ENCODE measurements around the gene SUGP2.

The SUGP2 gene

GRCh38 chr19:19053508-19054314 is 20.4 kb upstream of the SUGP2 start:
- no peak overlapping the region for H3K27ac ChIP-seq
- H3K4me3 ChIP-seq: no peak overlapping the region
- no peak for DNase-seq (ENCODE audit: low spot score)
- TF ChIP-seq, protein P1, sequence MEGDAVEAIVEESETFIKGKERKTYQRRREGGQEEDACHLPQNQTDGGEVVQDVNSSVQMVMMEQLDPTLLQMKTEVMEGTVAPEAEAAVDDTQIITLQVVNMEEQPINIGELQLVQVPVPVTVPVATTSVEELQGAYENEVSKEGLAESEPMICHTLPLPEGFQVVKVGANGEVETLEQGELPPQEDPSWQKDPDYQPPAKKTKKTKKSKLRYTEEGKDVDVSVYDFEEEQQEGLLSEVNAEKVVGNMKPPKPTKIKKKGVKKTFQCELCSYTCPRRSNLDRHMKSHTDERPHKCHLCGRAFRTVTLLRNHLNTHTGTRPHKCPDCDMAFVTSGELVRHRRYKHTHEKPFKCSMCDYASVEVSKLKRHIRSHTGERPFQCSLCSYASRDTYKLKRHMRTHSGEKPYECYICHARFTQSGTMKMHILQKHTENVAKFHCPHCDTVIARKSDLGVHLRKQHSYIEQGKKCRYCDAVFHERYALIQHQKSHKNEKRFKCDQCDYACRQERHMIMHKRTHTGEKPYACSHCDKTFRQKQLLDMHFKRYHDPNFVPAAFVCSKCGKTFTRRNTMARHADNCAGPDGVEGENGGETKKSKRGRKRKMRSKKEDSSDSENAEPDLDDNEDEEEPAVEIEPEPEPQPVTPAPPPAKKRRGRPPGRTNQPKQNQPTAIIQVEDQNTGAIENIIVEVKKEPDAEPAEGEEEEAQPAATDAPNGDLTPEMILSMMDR (IDR thresholded peaks at IDR 0.05): peak; percentile 25

DNA sequence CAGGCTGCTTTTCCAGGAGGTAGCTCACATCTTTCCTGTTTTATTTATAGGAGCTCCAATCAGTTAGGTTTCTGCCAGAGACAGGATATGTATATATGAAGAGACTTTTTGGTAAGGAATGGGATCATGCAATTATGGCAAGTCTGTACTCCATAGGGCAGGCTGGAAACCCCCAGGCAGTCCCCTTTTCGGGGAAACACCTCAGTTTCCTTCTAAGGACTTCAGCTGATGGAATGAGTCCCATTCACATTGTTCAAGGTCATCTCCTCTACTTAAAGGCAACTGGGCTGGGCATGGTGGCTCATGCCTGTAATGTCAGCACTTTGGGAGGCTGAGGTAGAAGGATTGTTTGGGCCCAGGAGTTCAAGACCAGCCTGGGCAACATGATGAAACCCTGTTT is 19.6 kb upstream of the SUGP2 start:
- DNase-seq (ENCODE audit: low spot score): no peak

GRCh38 chr19:19051478-19052213 is 18.3 kb upstream of the SUGP2 start:
- TF ChIP-seq, protein P1 (IDR thresholded peaks at IDR 0.05): no peak
- no peak for DNase-seq (ENCODE audit: low spot score)
- no peak overlapping the region for H3K4me3 ChIP-seq
- no peak overlapping the region for H3K27ac ChIP-seq

More for the DNA sequence above, 19.6 kb upstream of the SUGP2 start:
- Histone ChIP-seq H3K4me3 (no peak overlapping the region), H3K27ac (no peak overlapping the region)
- TF ChIP-seq, protein P1 (IDR thresholded peaks at IDR 0.05): no peak

GRCh38 chr19:19050731-19051130 is 17.4 kb upstream of the SUGP2 start:
- no peak for DNase-seq (ENCODE audit: low spot score)
- H3K4me3 ChIP-seq: no peak overlapping the region
- no peak overlapping the region for H3K27ac ChIP-seq
- TF ChIP-seq, protein P1 (IDR thresholded peaks at IDR 0.05): no peak

- TF ChIP-seq, protein P1 (IDR thresholded peaks at IDR 0.05): no peak
- Histone ChIP-seq H3K4me3 (no peak overlapping the region), H3K27ac (no peak overlapping the region)
- DNase-seq (ENCODE audit: low spot score): no peak
Measured at GRCh38 chr19:19050104-19050503, 16.8 kb upstream of the SUGP2 start.

DNA sequence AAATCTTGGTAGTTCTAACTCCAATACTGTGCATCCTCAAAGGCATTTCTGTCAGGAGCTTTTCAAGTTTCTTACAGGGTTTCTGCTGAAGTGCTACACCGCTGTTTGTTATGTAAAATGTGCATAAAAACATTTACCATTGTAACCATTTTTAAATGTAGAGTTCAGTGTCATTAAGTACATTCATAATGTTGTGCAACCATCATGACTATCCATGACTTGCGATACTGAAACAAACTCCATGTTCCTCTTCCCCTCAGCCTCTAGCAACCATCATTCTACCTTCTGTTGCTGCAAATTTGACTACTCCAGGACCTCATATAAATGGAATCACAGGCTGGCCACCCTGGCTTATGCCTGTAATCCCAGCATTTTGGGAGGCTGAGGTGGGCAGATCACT is 16.1 kb upstream of the SUGP2 start:
- Histone ChIP-seq H3K4me3 (no peak overlapping the region), H3K27ac (no peak overlapping the region)
- DNase-seq (ENCODE audit: low spot score): no peak
- TF ChIP-seq, protein P1 (IDR thresholded peaks at IDR 0.05): no peak

Data from coronary artery (tissue), 2 donors.